Stimulated activated CD4-positive, alpha-beta T cell treated with anti-CD3 and anti-CD28 coated beads, Interleukin-1b, Interleukin-23, amount 100 ng/mL, for 48 hours (primary cell): ENCODE results near the gene PIR.

Experiments used
- DNase-seq: peaks from one replicate; pipeline ENCODE4 v3.0.0-alpha.2; 2020

PIR gene

GRCh38 chrX:15475486-15475885, 17.6 kb downstream of the PIR start:
- DNase-seq = no peak

GRCh38 chrX:15475021-15475420, 18.1 kb downstream of the PIR start:
- no peak for DNase-seq

GRCh38 chrX:15474028-15474427, 19.1 kb downstream of the PIR start:
- no peak for DNase-seq

- no peak for DNase-seq
Measured at GRCh38 chrX:15472531-15472930, 20.6 kb downstream of the PIR start.

DNA sequence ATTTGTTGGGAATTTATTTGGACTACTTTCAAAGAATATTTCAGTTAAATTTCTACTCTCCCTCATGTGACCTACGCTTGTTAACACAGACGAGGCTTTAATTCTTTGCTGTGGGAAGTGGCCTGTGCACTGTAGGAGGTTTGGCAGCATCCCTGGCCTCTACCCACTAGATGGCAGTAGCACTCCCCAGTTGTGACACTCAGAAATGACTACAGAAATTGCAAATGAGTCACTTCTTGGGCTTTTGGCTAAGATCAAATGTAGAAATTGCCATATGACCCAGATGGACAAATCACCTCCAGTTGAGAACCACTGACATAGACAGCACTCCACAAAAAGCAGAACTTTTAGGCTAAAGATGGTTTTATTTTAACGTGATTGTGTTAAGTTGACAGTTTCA, 22.1 kb downstream of the PIR start:
- peak; percentile 55 for DNase-seq

DNA sequence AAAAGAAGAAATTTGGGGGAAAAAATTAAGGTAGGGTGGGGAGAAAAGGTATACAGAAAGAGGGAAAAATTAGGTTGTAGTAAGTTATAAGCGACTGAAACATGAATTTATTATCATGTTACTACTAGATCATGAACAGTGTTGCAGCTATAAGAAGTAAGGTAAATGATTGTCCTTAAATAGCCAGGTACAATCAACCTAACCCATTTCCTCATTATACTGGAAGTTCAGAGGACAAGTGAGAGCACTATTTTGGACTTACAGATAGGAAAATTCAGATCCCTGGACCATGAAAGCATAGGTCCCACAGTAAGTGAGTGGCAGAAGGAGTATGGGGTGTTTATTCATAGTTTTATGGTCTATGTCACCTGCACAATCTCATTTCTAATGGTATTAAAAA, 23.5 kb downstream of the PIR start:
- DNase-seq = no peak

DNA sequence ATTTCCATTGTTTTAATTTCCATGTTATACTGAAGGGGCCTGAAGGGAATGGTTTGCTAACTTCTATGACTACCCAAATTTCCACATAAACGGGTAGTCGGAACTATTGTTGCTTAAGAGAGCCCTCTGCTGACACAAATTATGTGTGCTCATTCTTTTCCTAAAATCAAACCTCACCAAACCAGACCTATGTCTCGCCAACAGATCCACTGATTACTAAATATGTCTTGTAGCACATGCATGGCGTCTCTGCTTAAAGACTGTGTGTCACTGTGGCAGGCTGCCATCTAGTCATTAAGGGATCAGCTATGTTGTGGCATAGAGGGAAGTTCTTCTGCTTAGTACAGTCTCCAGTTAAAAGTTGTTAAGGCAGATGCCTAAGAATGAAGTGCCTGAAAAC, 25.1 kb downstream of the PIR start:
- DNase-seq = no peak

DNA sequence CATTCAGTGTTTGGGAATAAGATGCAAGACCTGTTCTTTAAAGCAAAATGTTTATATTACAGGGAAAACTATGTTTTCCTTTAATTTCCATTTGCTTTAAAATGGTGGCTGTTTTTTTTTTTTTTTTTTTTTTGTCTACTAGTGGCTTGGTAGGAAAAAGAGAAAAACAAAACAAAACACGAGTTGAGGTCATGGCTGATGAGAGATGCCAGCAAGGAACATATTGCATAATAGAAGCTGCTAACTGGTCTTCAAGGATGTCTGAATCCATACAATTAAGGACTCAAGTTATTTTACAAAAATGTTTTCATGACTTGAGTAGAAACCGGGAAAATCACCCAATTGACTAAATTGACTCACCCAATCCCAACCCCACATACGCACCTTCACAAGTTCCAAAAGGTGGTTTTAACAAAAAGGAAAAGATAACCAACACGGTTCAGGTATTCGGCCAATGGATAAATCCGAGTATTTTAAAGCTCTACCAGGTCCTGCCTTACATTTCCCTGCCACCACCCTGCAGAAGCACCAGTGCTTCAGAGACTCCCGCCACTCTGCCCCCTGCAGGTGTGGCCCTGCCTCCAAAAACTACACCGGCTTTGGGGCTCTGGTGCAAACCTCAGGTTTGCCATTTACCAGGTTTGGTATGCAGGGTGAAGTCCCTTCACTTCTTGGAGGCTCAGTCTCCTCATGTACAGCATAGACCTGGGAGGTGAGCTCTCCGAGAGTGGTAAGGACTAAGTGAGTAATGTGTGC, 27.1 kb downstream of the PIR start:
- no peak for DNase-seq

DNA sequence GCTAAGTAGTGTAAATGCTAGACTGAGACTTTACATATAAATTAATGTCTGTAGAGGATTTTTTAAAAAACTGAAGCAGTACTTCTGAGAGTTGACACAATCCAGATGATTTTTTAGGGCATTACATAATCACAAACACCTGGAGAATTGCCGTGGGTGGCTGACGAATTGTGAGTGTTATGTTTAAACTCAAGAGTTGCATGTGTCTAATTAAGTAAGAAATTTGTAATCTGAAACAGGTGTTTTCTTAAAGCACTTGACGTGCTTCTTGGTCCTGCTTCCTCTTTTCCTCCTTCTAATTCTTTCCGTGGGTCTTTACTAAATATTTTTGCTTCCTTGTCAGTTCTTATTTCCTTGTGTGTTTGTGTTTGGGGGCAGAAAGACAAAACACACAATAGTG, 27.8 kb downstream of the PIR start:
- no peak for DNase-seq

DNA sequence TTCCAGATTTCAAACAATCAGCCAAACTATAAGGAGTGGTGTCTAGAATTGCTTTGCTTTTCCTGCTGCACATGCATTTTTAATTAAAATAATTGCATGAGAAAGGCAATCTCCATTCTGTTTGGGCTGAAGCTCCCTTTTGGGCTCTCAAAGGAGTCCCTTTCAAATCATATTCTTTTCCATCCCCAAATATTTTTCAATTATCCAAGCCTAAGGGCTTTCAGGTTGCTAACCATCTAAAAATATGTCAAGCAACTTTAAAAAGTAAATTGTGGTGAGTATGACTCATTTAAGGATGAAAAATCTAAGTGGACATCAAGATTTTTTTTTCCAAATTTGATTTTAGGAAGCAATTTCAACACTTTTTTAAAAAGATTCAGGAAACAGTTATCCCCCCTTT, 28.4 kb downstream of the PIR start:
- no peak for DNase-seq

DNA sequence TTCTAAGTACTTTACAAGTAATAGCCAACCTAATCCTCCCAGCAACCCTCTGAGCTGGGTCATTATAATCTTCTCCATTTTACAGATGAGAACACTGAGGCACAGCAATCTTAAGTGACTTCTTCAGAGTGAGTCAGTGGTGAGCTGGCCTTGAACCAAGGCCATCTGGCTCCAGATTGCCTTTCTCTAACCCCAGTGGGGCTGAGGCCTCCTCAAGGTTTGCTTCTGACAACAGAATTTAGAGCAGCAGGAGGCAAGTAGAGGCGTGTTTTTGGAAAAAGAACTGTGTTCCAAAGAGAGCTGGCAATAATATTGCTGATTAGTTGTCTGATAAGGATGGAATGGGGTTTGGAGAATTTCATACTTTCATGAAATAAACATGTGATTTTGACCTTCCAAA, 41.2 kb downstream of the PIR start:
- DNase-seq = no peak

DNA sequence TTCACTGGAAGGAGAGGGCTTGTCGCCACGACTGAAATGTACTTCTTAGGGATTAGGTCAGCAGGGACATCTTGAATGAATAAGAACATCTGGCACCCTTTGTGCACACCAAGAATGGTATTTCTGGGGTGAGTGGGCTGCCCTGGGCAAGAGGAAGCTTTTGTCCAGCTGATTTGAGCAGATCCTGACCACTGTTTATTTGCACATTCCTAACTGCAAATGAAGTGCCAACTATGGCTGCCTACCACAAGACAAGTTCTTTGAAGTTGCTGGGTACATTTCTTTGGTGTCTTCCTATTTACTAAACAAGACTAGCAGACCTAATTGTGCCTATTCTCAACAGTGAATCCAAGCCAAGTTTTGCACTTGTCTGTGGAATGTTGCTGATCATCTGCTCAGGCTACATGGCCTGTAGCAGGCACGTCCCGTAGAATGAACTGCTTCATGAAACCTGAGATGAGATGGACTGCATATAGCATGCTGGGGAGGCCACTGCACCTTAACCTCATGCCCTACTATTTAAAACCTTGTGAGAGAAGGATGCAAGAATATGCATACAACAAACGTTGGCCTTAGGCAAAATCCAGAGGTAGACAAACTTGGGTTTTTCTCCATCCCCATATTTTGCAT, 45.0 kb downstream of the PIR start:
- no peak for DNase-seq

DNA sequence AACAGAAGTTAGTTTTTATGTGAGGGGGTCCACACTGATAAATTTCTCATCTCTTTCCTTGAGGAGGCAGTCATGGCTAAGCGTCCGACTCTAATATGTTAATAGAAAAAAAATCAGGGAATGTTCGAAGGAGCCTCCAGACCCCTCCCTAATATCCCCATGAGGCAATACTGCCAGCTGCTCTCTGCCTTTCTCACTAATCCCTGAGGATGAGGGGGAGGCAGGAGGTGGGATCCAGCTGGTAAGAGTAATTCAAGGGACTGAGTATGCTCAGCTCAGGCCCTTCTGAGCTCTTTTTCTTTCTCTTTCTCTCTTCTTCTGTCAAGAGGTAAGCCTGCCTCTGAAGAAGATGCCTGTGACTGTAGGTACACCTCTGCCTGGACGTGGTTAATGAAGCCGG, 51.7 kb downstream of the PIR start:
- DNase-seq = no peak

- no peak for DNase-seq
Measured at GRCh38 chrX:15438332-15438731, 54.8 kb downstream of the PIR start.

DNA sequence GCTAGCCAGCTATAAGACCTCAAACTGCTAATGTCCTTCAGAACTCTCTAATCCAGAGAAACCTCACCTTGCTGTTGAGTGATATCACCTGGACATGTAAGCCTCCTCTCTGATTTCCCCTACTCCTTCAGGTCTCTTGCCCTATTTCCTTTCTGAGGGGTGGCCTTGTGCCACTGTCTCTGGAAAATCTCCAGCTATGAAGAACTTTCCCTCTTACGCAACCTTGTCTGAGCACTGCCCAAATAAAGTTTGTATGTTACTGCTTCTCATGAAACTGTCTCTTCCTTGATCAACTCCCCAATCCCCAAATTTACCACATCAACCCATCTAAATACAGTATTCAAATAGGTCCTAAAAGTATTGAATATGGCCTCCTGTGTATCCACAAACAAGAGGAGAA, 55.4 kb downstream of the PIR start:
- no peak for DNase-seq

- DNase-seq = no peak
Measured at GRCh38 chrX:15435836-15436619, 57.1 kb downstream of the PIR start.

- no peak for DNase-seq
Measured at GRCh38 chrX:15434205-15434604, 58.9 kb downstream of the PIR start.

GRCh38 chrX:15430584-15430983, 62.5 kb downstream of the PIR start:
- DNase-seq = no peak

- DNase-seq = no peak
Measured at GRCh38 chrX:15430076-15430475, 63.1 kb downstream of the PIR start.

DNA sequence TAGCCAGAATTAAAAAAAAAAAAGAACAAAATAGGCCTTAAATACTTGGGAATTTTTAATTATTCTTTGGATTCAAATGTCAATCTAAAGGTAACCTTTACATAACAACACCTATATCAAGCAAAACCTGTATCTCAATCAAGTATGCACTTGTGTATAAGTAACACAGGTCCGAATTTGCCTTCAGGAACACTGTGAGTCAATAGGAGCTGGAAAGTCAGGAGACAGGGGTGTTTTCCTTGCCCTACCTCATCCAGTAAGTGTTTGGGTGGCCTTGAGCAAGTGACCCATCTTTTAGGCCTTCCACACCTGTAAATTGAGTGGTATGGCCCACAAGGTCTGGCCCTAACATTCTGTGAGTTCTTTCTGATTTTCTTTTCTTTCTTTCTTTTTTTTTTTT, 68.1 kb downstream of the PIR start:
- DNase-seq = no peak

- no peak for DNase-seq
Measured at GRCh38 chrX:15418707-15419181, 74.4 kb downstream of the PIR start.

GRCh38 chrX:15418041-15418706, 75.0 kb downstream of the PIR start:
- no peak for DNase-seq
